ENCODE measurements around the gene GSTP1. TPM values are rescaled to one million over a fixed set of nuclear protein-coding genes. Genes with fewer than 3 reads are reported as not detected.

The GSTP1 gene
- total RNA-seq, 4 donors from 2014 or later, result 399 to 826 (median 474) TPM

GRCh38 chr11:67632982-67633755, 49.6 kb downstream of the GSTP1 start:
- no peak for TF ChIP-seq CTCF (IDR thresholded peaks at IDR 0.05; ENCODE audit: low read depth)

GRCh38 chr11:67633758-67634365, 50.2 kb downstream of the GSTP1 start:
- TF ChIP-seq CTCF (IDR thresholded peaks at IDR 0.05; ENCODE audit: low read depth), result no peak

GRCh38 chr11:67634366-67635230, 51.0 kb downstream of the GSTP1 start:
- TF ChIP-seq CTCF (IDR thresholded peaks at IDR 0.05; ENCODE audit: low read depth), result no peak

GRCh38 chr11:67635231-67635521, 51.6 kb downstream of the GSTP1 start:
- TF ChIP-seq CTCF (IDR thresholded peaks at IDR 0.05; ENCODE audit: low read depth), result no peak

Small RNAs within 50 kb of the gene (small RNA-seq; reads per million reads assigned to genes)
- not detected for gene AP003385.3

Other genes starting within 250 kb of the GSTP1 start
- gene POLD4, start 230.3 kb upstream of the GSTP1 start, total RNA-seq, result 100 to 1,000 TPM in 3 of 4 donors, 10 to 100 TPM in 1; 29.2 to 127 (median 113) TPM
- gene CLCF1, start 210.2 kb upstream of the GSTP1 start, total RNA-seq, result 1 to 10 TPM; 1.1 to 4.1 (median 3.8) TPM
- 10 to 100 TPM in 1 of 4 donors, 1 to 10 TPM in 3; 5.2 to 11.7 (median 7.8) TPM for gene RAD9A, start 191.8 kb upstream of the GSTP1 start, total RNA-seq
- gene PPP1CA, start 182.0 kb upstream of the GSTP1 start, total RNA-seq, result 100 to 1,000 TPM in 1 of 4 donors, 10 to 100 TPM in 3; 60.8 to 110 (median 64.9) TPM
- gene TBC1D10C, start 179.7 kb upstream of the GSTP1 start, total RNA-seq, result 1 to 10 TPM; 1.7 to 9.3 (median 3.1) TPM
- gene CARNS1, start 168.1 kb upstream of the GSTP1 start, total RNA-seq, result under 1 TPM in 3 of 4 donors, not detected in 1; 0.17 to 0.38 (median 0.22) TPM
- 10 to 100 TPM; 22.2 to 35.4 (median 27.0) TPM for gene RPS6KB2, start 155.3 kb upstream of the GSTP1 start, total RNA-seq
- 1 to 10 TPM; 1.7 to 6.7 (median 3.5) TPM for gene PTPRCAP, start 146.1 kb upstream of the GSTP1 start, total RNA-seq
- 10 to 100 TPM; 30.7 to 95.4 (median 70.7) TPM for gene CORO1B, start 140.3 kb upstream of the GSTP1 start, total RNA-seq
- gene GPR152, start 131.1 kb upstream of the GSTP1 start, total RNA-seq, result not detected
- gene CABP4, start 128.5 kb upstream of the GSTP1 start, total RNA-seq, result 1 to 10 TPM; 1.1 to 5.1 (median 1.8) TPM
- 10 to 100 TPM; 21.4 to 85.5 (median 36.2) TPM for gene TMEM134, start 114.6 kb upstream of the GSTP1 start, total RNA-seq
- 10 to 100 TPM; 48.6 to 77.3 (median 64.9) TPM for gene AIP, start 100.8 kb upstream of the GSTP1 start, total RNA-seq
- 10 to 100 TPM in 3 of 4 donors, 1 to 10 TPM in 1; 9.2 to 14.9 (median 11.9) TPM for gene PITPNM1, start 78.4 kb upstream of the GSTP1 start, total RNA-seq
- 10 to 100 TPM; 21.2 to 33.2 (median 23.5) TPM for gene CDK2AP2, start 75.7 kb upstream of the GSTP1 start, total RNA-seq
- not detected for gene CABP2, start 60.4 kb upstream of the GSTP1 start, total RNA-seq
- 100 to 1,000 TPM; 148 to 403 (median 197) TPM for gene NDUFV1, start 23.1 kb downstream of the GSTP1 start, total RNA-seq
- 10 to 100 TPM in 2 of 4 donors, 1 to 10 TPM in 2; 6.2 to 23.7 (median 9.6) TPM for gene NUDT8, start 46.1 kb downstream of the GSTP1 start, total RNA-seq
- not detected for gene TBX10, start 56.0 kb downstream of the GSTP1 start, total RNA-seq
- gene ACY3, start 66.9 kb downstream of the GSTP1 start, total RNA-seq, result not detected
- not detected for gene ALDH3B2, start 90.8 kb downstream of the GSTP1 start, total RNA-seq

Measured in subcutaneous adipose tissue (tissue), 4 donors.